ENCODE data around the gene SLC12A4.
"Not testable (repeated sequence)": the region's sequence is repeated elsewhere in the genome, so short reads cannot be mapped to it uniquely, and the experiment has no call there.

SLC12A4 gene

DNA sequence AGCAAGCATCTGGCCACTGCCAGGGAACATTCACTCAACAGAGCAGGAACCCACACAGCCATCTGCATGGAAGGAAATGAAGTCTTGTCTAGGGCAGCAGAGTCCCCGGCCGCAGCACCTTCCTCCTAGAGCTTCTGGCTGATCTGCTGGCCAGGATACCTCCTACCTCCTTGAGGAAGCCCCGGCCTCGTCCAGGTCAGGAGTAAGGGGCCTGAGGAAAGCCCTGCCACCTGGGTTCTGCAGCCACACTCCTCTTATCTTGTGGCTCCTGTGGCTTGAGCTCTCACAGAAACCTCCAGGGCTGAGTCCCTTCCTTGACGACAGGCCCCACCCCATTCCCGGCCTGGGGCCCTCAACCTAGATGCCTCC is 25.6 kb upstream of the SLC12A4 start:
- Mint-ChIP-seq H3K4me1 (ENCODE audit: low read depth) (peaks cover 51% of the 10 kb centered on the region), H3K27ac (peak overlapping the region; percentile 93), H3K4me3 (peak overlapping the region; percentile 73)
- H3K27me3 Mint-ChIP-seq; H3K36me3 Mint-ChIP-seq (ENCODE audit: low read depth); H3K9me3 Mint-ChIP-seq: not testable (repeated sequence)

DNA sequence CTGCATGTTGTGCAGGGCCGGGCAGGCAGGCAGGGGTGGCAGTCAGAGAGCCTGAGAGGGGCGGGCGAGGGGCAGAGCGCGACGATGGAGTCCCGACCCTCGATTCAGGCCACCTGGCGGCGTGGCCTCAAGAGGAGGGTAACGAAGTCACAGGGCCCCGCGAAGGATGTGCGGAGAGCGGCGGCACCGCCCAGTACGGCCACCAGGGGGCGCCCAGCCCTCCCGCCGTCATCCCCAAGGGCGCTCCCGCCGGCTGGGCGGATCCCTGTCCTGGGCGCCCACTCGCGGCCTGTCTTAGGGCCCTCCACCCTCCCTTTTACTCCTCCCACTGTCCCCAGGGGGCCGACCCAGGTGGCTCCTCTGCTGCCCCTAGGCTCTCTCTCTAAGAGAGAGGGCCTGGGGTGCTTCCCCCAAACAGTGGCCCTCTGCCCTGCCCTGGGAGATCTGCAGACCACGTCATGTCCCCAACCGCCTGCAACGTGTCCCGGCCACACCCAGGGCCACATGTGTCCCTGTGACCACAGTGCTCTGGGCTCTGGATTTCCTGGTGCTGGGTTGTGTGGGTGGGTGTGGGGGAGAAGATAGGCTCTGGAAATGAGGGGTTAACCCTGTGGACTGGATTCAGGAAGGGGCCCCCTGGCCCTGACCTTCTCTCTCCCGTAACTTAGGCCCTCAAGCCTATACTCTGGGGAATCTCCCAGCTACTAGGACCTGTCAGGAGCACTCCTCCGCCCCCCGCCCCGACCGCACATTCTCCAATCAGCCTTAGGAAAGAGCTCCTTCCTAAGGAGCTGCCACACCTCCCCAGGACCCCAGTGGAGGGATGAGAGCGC is 25.0 kb upstream of the SLC12A4 start:
- H3K27ac Mint-ChIP-seq = peak overlapping the region; percentile 93
- no peaks in the 10 kb centered on the region for H3K9me3 Mint-ChIP-seq
- peaks cover 45% of the 10 kb centered on the region for H3K4me1 Mint-ChIP-seq (ENCODE audit: low read depth)
- peak overlapping the region; percentile 73 for H3K4me3 Mint-ChIP-seq
- H3K36me3 Mint-ChIP-seq (ENCODE audit: low read depth) = no peaks in the 10 kb centered on the region
- H3K27me3 Mint-ChIP-seq = no peaks in the 10 kb centered on the region

DNA sequence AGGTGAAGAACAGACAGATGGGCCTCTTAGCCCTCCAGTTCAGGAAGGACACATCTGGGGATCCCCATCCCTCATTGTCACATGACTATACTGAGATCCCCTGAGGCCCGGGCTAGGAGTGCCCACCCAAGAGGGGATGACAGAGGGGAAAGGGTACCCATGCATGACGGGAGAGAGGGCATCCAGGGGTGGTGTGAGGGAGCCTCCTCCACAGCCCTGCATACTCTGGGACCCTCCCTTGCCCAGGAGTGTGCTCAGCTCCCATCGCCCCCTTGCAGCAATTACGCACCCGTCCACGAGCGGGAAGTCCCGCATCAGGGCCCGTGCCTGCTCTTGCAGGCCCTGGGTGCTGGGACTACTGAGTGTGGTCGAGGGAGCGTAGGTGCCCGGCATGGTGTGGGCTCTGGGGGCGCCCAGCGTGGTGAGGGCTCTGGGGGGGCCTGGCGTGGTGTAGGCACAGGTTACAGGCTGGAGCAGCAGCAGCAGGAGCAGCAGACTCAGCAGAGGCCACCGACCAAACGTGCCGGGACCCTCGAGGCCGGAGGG is 24.3 kb upstream of the SLC12A4 start:
- H3K4me3 Mint-ChIP-seq = no peak overlapping the region
- no peaks in the 10 kb centered on the region for H3K27me3 Mint-ChIP-seq
- peaks cover 43% of the 10 kb centered on the region for H3K4me1 Mint-ChIP-seq (ENCODE audit: low read depth)
- no peaks in the 10 kb centered on the region for H3K9me3 Mint-ChIP-seq
- H3K36me3 Mint-ChIP-seq (ENCODE audit: low read depth) = no peaks in the 10 kb centered on the region
- H3K27ac Mint-ChIP-seq = peak overlapping the region; percentile 67

DNA sequence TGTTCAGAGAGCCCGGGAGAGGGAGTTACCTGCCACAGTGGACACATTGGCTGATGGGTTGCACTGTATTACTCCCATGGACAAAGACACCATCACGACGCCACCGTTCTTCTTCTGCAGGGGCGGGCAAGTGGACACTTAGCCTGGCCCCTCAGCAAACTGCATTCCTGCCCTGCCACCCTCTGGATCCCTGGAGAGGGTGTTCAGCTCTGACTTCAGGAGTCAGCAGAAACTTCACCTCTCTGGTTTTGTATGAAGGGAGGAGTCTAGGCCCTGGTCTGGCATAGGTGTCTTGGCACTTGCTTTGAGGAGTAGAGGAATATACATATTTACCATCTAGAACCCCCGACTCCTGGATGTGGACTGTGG is 21.6 kb upstream of the SLC12A4 start:
- no peaks in the 10 kb centered on the region for H3K27me3 Mint-ChIP-seq
- no peak overlapping the region for H3K4me3 Mint-ChIP-seq
- H3K27ac Mint-ChIP-seq = no peak overlapping the region
- no peaks in the 10 kb centered on the region for H3K9me3 Mint-ChIP-seq
- H3K4me1 Mint-ChIP-seq (ENCODE audit: low read depth) = peaks cover 24% of the 10 kb centered on the region
- H3K36me3 Mint-ChIP-seq (ENCODE audit: low read depth) = no peaks in the 10 kb centered on the region

DNA sequence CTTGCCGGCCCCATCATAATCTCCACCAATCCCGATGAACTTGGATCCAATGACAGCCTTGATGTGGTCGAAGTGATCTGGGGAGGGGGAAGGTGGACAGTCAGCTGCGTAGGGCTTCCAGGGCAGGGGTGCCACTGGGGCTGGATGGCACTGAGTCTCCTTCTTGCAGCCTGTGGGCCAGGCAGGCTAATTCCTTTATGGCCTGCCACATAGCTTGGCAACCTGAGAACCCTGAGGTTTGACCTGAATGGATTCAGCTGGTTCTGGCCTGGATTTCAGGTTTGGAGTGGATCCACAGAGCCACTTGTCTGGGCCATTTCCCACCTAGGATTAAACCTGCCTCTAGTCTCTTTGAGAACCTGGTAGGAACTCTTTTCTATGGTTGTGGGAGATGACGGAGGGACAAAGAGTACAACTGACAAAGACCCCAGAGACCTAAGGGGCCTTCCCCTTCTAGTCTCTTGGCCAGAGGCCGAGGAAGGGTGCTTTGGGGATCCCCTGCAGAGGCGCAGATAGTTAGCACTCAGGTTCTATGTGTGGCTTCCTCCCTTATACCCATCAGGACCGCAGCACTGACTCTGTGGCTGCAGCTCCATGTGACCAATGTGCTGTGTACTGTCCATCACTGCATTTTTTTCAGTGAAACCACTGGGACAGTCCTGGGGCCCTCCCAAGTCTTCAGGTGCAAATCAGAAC is 21.0 kb upstream of the SLC12A4 start:
- no peaks in the 10 kb centered on the region for H3K36me3 Mint-ChIP-seq (ENCODE audit: low read depth)
- H3K9me3 Mint-ChIP-seq = no peaks in the 10 kb centered on the region
- no peaks in the 10 kb centered on the region for H3K27me3 Mint-ChIP-seq
- no peak overlapping the region for H3K27ac Mint-ChIP-seq
- no peak overlapping the region for H3K4me3 Mint-ChIP-seq
- H3K4me1 Mint-ChIP-seq (ENCODE audit: low read depth) = peaks cover 25% of the 10 kb centered on the region

DNA sequence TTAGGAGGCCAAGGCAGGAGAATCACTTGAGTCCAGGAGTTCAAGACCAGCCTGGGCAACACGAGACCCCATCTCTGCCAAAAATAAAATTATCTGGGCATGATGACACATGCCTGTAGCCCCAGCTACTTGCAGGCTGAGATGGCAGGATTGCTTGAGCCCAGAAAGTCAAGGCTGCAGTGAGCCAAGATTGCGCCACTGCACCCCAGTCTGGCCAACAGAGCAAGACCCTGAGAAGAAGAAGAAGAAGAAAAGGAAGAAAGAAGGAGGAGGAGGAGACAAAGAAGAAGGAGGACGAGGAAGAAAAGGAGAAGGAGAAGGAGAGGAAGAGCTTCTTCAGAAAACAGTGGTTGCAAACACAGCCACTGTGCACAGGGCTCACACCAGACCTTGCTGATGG is 20.2 kb upstream of the SLC12A4 start:
- Mint-ChIP-seq H3K4me1 (ENCODE audit: low read depth) (peaks cover 28% of the 10 kb centered on the region), H3K4me3 (no peak overlapping the region), H3K36me3 (ENCODE audit: low read depth) (no peaks in the 10 kb centered on the region), H3K27me3 (no peaks in the 10 kb centered on the region), H3K9me3 (no peaks in the 10 kb centered on the region), H3K27ac (no peak overlapping the region)

DNA sequence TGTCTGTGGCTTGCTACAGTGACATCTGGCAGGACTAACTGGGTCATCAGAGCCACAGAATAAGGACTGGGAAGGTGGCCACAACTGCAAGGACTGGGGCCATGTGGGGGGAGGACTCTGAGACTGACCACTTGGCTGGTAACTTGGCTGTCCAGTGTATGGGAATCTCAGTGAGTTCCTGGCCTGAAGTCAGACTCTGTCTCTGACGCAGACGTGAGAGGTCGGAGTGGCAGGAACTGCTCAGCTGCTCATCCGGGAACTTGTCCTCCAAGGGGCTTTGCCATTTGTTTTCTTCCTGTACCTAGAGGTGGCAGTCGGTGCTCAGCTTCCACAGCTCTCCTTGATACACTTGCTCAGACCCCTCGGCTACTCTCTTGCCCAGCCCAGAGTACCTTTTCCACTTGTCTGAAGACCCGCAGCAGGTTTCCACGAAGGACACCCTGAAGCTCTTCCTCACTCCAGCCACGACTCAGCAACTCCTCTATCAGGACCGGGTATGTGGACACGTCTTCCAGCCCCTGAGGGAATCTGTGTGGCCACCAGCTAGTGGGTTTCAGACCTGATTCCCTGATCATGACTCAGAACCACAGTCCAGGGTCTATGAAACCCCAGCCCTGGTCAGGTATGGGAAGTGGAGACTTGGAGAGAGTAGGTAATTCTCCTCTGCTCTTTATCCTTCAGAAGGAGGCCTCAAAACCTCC is 19.2 kb upstream of the SLC12A4 start:
- no peaks in the 10 kb centered on the region for H3K36me3 Mint-ChIP-seq (ENCODE audit: low read depth)
- no peaks in the 10 kb centered on the region for H3K9me3 Mint-ChIP-seq
- H3K27me3 Mint-ChIP-seq = no peaks in the 10 kb centered on the region
- no peak overlapping the region for H3K4me3 Mint-ChIP-seq
- peak overlapping the region; percentile 28 for H3K27ac Mint-ChIP-seq
- H3K4me1 Mint-ChIP-seq (ENCODE audit: low read depth) = peaks cover 28% of the 10 kb centered on the region

DNA sequence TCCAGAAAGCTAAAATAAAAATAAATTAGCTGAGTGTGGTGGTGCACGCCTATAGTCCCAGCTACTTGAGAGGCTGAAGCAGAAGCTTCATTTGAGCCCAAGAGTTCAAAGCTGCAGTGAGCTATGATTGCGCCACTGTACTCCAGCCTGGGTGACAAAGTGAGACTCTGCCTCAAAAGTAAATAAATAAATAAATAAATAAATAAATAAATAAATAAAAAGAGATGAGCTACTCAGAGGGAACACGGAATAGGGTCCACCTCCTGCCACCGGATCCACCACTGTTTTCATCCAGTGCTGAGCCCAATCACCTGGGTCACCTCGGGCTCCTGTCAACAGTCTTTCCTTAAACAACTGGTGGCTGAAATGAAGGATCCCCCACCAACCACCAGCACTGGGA is 18.5 kb upstream of the SLC12A4 start:
- Mint-ChIP-seq H3K36me3 (ENCODE audit: low read depth) (no peaks in the 10 kb centered on the region), H3K27me3 (no peaks in the 10 kb centered on the region), H3K4me1 (ENCODE audit: low read depth) (peaks cover 24% of the 10 kb centered on the region), H3K9me3 (no peaks in the 10 kb centered on the region), H3K4me3 (no peak overlapping the region), H3K27ac (no peak overlapping the region)

DNA sequence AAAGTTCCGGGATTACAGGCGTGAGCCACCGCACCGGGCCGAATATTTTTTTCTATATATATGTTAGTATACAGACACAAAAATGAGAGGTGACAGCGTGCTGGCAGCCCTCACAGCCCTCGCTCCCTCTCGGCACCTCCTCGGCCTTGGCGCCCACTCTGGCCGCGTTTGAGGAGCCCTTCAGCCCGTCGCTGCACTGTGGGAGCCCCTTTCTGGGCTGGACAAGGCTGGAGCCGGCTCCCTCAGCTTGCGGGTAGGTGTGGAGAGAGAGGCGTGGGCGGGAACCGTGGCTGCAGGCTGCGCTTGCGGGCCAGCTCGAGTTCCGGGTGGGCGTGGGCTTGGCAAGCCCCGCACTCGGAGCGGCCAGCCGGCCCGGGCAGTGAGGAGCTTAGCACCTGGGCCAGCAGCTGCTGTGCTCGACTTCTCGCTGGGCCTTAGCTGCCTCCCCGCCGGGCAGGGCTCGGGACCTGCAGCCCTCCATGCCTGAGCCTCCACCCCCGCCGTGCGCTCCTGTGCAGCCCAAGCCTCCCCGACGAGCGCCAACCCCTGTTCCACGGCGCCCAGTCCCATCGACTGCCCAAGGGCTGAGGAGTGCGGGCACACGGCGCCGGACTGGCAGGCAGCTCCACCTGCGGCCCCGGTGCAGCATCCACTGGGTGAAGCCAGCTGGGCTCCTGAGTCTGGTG is 13.7 kb upstream of the SLC12A4 start:
- H3K36me3 Mint-ChIP-seq (ENCODE audit: low read depth) = no peaks in the 10 kb centered on the region
- no peaks in the 10 kb centered on the region for H3K9me3 Mint-ChIP-seq
- no peaks in the 10 kb centered on the region for H3K27me3 Mint-ChIP-seq
- no peak overlapping the region for H3K27ac Mint-ChIP-seq
- H3K4me1 Mint-ChIP-seq (ENCODE audit: low read depth) = peaks cover 24% of the 10 kb centered on the region
- H3K4me3 Mint-ChIP-seq = no peak overlapping the region

DNA sequence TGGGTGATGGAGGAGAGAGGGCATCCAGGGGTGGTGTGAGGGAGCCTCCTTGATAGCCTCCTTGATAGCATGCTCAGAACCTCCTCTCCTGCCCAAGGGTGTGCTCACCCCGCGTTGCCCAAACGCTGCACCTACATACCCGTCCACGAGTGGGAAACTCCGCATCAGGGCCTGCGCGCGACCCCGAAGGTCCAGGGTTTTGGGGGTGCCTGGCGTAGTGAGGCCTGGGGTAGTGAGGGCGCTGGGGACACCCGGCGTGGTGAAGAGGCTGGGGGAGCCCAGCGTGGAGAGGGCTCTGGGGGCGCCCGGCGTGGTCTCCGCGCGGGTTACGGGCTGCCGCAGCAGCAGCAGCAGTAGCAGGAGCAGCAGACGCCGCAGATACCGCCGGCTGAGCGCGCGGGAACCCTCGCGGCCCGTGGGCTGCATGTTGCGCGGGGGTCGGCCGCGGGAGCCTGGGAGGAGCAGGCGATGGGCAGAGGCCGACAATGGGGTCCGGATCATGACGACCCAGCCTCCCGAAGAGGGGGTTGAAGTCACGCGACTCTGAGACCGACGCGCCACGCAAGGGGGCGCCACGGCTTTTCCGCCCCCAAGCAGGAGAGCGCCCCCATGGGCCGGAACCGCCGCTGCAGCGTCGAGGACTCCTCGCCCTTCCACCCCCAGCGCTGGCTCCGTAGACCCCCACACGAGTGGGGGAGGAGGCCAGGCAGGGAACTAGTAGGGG is 11.7 kb upstream of the SLC12A4 start, which contains the start of gene DPEP3:
TSS of gene DPEP3 (minus strand) at position 545 of the 724 bp plus-strand sequence. CDS start at position 426, 119 bp downstream.
- peaks cover 24% of the 10 kb centered on the region for H3K4me1 Mint-ChIP-seq (ENCODE audit: low read depth)
- no peaks in the 10 kb centered on the region for H3K36me3 Mint-ChIP-seq (ENCODE audit: low read depth)
- H3K27ac Mint-ChIP-seq = no peak within 1 kb of the TSS
- H3K27me3 Mint-ChIP-seq = no peaks in the 10 kb centered on the region
- H3K9me3 Mint-ChIP-seq = no peaks in the 10 kb centered on the region
- no peak within 1 kb of the TSS for H3K4me3 Mint-ChIP-seq

DNA sequence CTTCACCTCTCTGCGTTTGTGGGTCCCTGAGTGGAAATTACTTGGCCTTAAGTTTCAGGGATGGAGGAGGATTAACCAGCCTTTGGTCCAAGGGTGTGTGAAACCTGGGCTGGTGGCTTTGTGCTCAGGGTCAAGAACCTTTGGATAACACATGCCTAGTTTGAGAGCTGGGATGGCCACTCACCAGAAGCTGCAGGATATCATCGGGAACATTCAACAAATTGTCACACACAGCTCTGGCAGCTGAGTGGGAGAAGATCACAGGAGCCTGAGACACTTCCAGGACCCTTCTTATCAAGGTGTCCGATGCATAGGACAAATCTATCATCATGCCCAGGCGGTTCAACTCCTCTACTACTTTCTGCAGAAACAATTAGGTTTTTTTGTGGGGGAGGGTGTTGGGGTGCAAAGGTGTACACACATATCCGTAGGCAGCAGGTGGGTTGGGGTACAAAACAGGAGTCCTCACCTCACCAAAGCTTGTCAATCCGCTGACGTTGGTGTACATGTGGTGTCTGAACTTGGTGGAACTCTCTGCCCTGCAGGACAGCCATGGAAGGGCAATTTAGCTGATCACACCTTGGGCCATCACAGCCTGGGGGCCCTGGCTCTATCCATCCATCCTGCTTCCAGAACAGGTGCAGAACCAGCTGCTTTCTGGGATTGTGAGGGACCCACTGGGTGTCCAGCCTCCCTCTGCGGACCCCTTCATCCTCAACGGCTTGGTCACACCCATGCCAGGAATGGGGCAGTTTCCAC is 9.2 kb upstream of the SLC12A4 start:
- Mint-ChIP-seq H3K4me3 (no peak overlapping the region), H3K36me3 (ENCODE audit: low read depth) (no peaks in the 10 kb centered on the region), H3K27ac (no peak overlapping the region), H3K27me3 (no peaks in the 10 kb centered on the region), H3K4me1 (ENCODE audit: low read depth) (no peaks in the 10 kb centered on the region), H3K9me3 (no peaks in the 10 kb centered on the region)

DNA sequence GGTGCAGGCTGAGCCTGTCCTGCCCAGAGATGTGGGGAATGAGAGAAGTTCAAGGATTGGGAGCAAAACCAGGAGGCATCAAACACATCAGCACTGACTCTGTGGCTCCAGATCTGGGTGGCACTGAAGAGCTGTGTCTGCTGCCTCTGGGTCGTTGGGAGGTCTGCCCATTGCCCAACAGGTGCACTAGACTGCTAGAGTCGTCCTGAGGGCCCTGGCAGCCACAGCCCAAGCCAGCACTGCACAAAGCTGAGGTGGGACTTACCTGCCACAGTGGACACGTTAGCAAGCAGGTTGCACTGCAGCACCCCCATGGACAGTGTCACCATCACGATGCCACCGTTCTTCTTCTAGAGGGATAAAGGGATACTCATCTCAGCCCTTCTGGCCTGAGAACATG is 8.6 kb upstream of the SLC12A4 start:
- no peaks in the 10 kb centered on the region for H3K27me3 Mint-ChIP-seq

DNA sequence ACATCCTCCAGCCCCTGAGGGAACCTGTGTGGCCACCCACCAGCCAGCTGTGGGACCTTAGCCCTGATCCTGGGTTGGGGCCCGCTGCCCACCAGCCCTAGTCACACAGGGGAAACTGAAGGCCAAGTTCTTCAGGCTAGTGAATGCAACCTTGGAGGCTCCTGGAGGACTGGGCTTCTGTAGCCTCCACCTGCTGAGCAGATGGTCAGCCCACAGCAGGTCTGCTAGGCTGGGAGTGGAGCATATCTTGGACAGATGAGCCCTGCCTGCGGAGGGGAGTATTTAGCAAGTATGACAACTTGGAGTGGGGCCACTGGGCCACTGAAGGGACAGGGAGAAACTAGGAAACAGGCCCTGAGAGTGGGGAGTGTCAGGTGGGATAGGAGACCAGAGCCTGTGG is 7.8 kb upstream of the SLC12A4 start:
- Mint-ChIP-seq H3K9me3 (no peaks in the 10 kb centered on the region), H3K4me1 (ENCODE audit: low read depth) (no peaks in the 10 kb centered on the region), H3K4me3 (no peak overlapping the region), H3K27ac (no peak overlapping the region), H3K27me3 (no peaks in the 10 kb centered on the region), H3K36me3 (ENCODE audit: low read depth) (no peaks in the 10 kb centered on the region)

More for the DNA sequence above, 8.6 kb upstream of the SLC12A4 start:
- Mint-ChIP-seq H3K4me1 (ENCODE audit: low read depth) (no peaks in the 10 kb centered on the region), H3K4me3 (no peak overlapping the region), H3K27ac (no peak overlapping the region), H3K36me3 (ENCODE audit: low read depth) (no peaks in the 10 kb centered on the region), H3K9me3 (no peaks in the 10 kb centered on the region)
